IMR-90 (cell line): Measurements from ENCODE around the gene RDH16. TPM values are rescaled to one million over a fixed set of nuclear protein-coding genes. Genes with fewer than 3 reads are reported as not detected.

ENCODE experiments used
- ATAC-seq: fragments of 200-7000 bp; cut with Tn5 transposase; 2 replicates; pipeline ENCODE4 v1.9.1; 2020; ENCODE audit warnings: low read depth, mild to moderate bottlenecking, moderate library complexity
- BruUV-seq: library from RNA; stranded (reverse); fragments of 400-500 nt; replicated peaks from 2 replicates; lab custom pipeline; 2021; lab: Mats Ljungman, UMichigan
- CTCF ChIA-PET: fragments of 300-600 bp; formaldehyde crosslinking; extraction: SDS; loops from one replicate; lab custom pipeline; 2021; ENCODE audit warnings: antibody characterized with exemption; lab: Yijun Ruan, JAX
- POLR2A ChIA-PET: fragments of 300-600 bp; sonication (Branson Sonifier 250); formaldehyde crosslinking; loops from one replicate; lab custom pipeline; 2022; ENCODE audit warnings: antibody characterized with exemption; ENCODE audit not compliant: unreplicated experiment; lab: Charles Lee
- DNase-seq: peaks from one replicate; pipeline ENCODE4 v3.0.0; 2013
- H2AFZ ChIP-seq: replicated peaks from 2 replicates; pipeline ENCODE3; 2013; ENCODE audit warnings: low read length, mild to moderate bottlenecking; ENCODE audit not compliant: poor library complexity
- H2AK5ac ChIP-seq: 2 replicates; pipeline ENCODE4 v1.6.1; 2013; ENCODE audit warnings: low read depth, low read length, inconsistent platforms
- H2AK9ac ChIP-seq: replicated peaks from 2 replicates; pipeline ENCODE3; 2013; ENCODE audit warnings: mild to moderate bottlenecking, low read depth, low read length, moderate library complexity; ENCODE audit not compliant: poor library complexity
- H2BK120ac ChIP-seq: 2 replicates; pipeline ENCODE4 v1.6.1; 2013; ENCODE audit warnings: low read depth, low read length, inconsistent platforms
- H2BK15ac ChIP-seq: 3 replicates; pipeline ENCODE4 v1.6.1; 2013; ENCODE audit warnings: low read depth, low read length, inconsistent platforms
- H2BK20ac ChIP-seq: 2 replicates; pipeline ENCODE4 v1.6.1; 2013; ENCODE audit warnings: low read depth, mild to moderate bottlenecking, inconsistent platforms, low read length, moderate library complexity
- H2BK5ac ChIP-seq: 2 replicates; pipeline ENCODE4 v1.6.1; 2013; ENCODE audit warnings: mild to moderate bottlenecking, low read depth, low read length, inconsistent platforms; ENCODE audit not compliant: poor library complexity, severe bottlenecking
- H3K14ac ChIP-seq: replicated peaks from 2 replicates; pipeline ENCODE4 v1.6.1; 2013; ENCODE audit warnings: low read depth, low read length, inconsistent platforms
- H3K18ac ChIP-seq: 2 replicates; pipeline ENCODE4 v1.6.1; 2013; ENCODE audit warnings: low read depth, low read length, control low read depth
- H3K23ac ChIP-seq: 2 replicates; pipeline ENCODE4 v1.6.1; 2013; ENCODE audit warnings: low read depth, low read length, inconsistent platforms
- H3K27ac ChIP-seq: 2 replicates; pipeline ENCODE4 v1.5.1; 2013; ENCODE audit warnings: mild to moderate bottlenecking, control low read depth, low read length; ENCODE audit not compliant: insufficient read depth
- H3K27me3 ChIP-seq: 2 replicates; pipeline ENCODE4 v1.6.1; 2013; ENCODE audit warnings: low read length; ENCODE audit not compliant: control insufficient read depth, insufficient read depth
- H3K36me3 ChIP-seq: 2 replicates; pipeline ENCODE4 v1.6.1; 2013; ENCODE audit warnings: low read length, mixed read lengths; ENCODE audit not compliant: control insufficient read depth, insufficient read depth
- H3K4ac ChIP-seq: 2 replicates; pipeline ENCODE4 v1.6.1; 2013; ENCODE audit warnings: low read depth, low read length, inconsistent platforms
- H3K4me1 ChIP-seq: 2 replicates; pipeline ENCODE4 v1.6.1; 2013; ENCODE audit warnings: low read length, mixed read lengths; ENCODE audit not compliant: control insufficient read depth, insufficient read depth
- H3K4me2 ChIP-seq: 2 replicates; pipeline ENCODE4 v1.6.1; 2013; ENCODE audit warnings: low read depth, mild to moderate bottlenecking, control low read depth, low read length, moderate library complexity
- H3K4me3 ChIP-seq: 2 replicates; pipeline ENCODE4 v1.5.1; 2013; ENCODE audit warnings: low read depth, mild to moderate bottlenecking, control low read depth, low read length, moderate library complexity; ENCODE audit not compliant: insufficient read depth
- H3K56ac ChIP-seq: 2 replicates; pipeline ENCODE4 v1.6.1; 2013; ENCODE audit warnings: low read length, inconsistent platforms; ENCODE audit not compliant: insufficient read depth; ENCODE audit errors: extremely low read depth
- H3K79me1 ChIP-seq, 2 experiments: 2 replicates each; pipeline ENCODE4 v1.6.1; 2013; ENCODE audit warnings: low read length in 2 of 2, inconsistent platforms in 1 of 2, low read depth in 1 of 2
- H3K9ac ChIP-seq: 2 replicates; pipeline ENCODE4 v1.6.1; 2013; ENCODE audit warnings: low read depth, low read length, control low read depth
- H3K9me1 ChIP-seq: 2 replicates; pipeline ENCODE4 v1.6.1; 2013; ENCODE audit warnings: low read length, inconsistent platforms; ENCODE audit not compliant: insufficient read depth
- H3K9me3 ChIP-seq: 2 replicates; pipeline ENCODE4 v1.6.1; 2013; ENCODE audit warnings: low read length; ENCODE audit not compliant: control insufficient read depth, insufficient read depth
- H4K20me1 ChIP-seq: 2 replicates; pipeline ENCODE4 v1.6.1; 2013; ENCODE audit warnings: low read length, inconsistent platforms; ENCODE audit not compliant: insufficient read depth
- H4K5ac ChIP-seq: 2 replicates; pipeline ENCODE4 v1.6.1; 2013; ENCODE audit warnings: mild to moderate bottlenecking, low read depth, low read length, control low read depth
- H4K8ac ChIP-seq, 2 experiments: 2 replicates each; pipeline ENCODE4 v1.6.1; 2013; ENCODE audit warnings: low read depth in 2 of 2, low read length in 2 of 2, control low read depth in 1 of 2, inconsistent platforms in 1 of 2
- H4K91ac ChIP-seq: 2 replicates; pipeline ENCODE4 v1.6.1; 2013; ENCODE audit warnings: low read depth, low read length, inconsistent platforms; ENCODE audit not compliant: insufficient read depth
- CEBPB ChIP-seq: IDR thresholded peaks from 2 replicates; pipeline ENCODE4 v1.6.1; 2012; ENCODE audit warnings: low read depth, low read length, improper control_type of control experiment
- CHD1 ChIP-seq: IDR thresholded peaks from 2 replicates; pipeline ENCODE4 v1.6.1; 2012; ENCODE audit warnings: low read depth, low read length, improper control_type of control experiment
- MAFK ChIP-seq: IDR thresholded peaks from 2 replicates; pipeline ENCODE4 v1.6.1; 2012; ENCODE audit warnings: low read depth, low read length, improper control_type of control experiment
- NFE2L2 ChIP-seq: fragments of 150-350 bp; IDR thresholded peaks from 2 replicates; pipeline ENCODE4 v1.6.1; 2016; ENCODE audit warnings: low read depth, mild to moderate bottlenecking, low read length
- POLR2A ChIP-seq: IDR thresholded peaks from 2 replicates; pipeline ENCODE4 v1.6.1; 2012; ENCODE audit warnings: mild to moderate bottlenecking, low read depth, low read length
- WGBS, 2 experiments: methylation state at CpG; one replicate each; pipeline versions ENCODE4 v1.1.5 to v1.1.7; 2013; ENCODE audit warnings: missing lambda C conversion rate in 2 of 2; ENCODE audit not compliant: insufficient read length in 1 of 2; ENCODE audit errors: extremely low coverage in 2 of 2; 5-methylcytosine and 5-hydroxymethylcytosine counted together
- dilution Hi-C: fragments of 300-500 bp; cut with HindIII; formaldehyde crosslinking; loops from one replicate; pipeline ENCODE4 v1.14.3; 2018; ENCODE audit warnings: low sequenced_read_pairs; ENCODE audit not compliant: unreplicated experiment
- in situ Hi-C: fragments of 300-500 bp; cut with MboI; formaldehyde crosslinking; loops from 3 replicates; pipeline ENCODE4 v1.14.3; 2019; ENCODE audit warnings: low sequenced_read_pairs, inconsistent platforms, mixed read lengths
- intact Hi-C: fragments of 100-400 bp; cut with micrococcal nuclease; formaldehyde crosslinking; loops from 2 replicates; pipeline ENCODE4 v1.10.0; 2022
- polyA plus RNA-seq, 3 experiments: library from polyadenylated mRNA; depleted of rRNA; stranded (reverse); fragments of >200 nt; gene quantifications; 2 replicates each; pipeline ENCODE4 v1.2.3, GENCODE V29; 2012; ENCODE audit warnings: low replicate concordance in 1 of 3
- total RNA-seq: library from RNA; depleted of rRNA; stranded (reverse); fragments of >200 nt; gene quantifications from 2 replicates; pipeline ENCODE4 v1.2.3, GENCODE V29; 2012
- TF ChIP-seq, protein P1 (sequence below): fragments of 150-350 bp; IDR thresholded peaks from 2 replicates; pipeline ENCODE4 v1.6.1; 2017; ENCODE audit warnings: mild to moderate bottlenecking, antibody characterized with exemption, low read length, low read depth
- TF ChIP-seq, protein P2 (sequence below): fragments of 150-350 bp; IDR thresholded peaks from 2 replicates; pipeline ENCODE4 v1.6.1; 2016; ENCODE audit warnings: low read depth, mild to moderate bottlenecking, low read length, moderate library complexity, borderline replicate concordance

RDH16 gene
- total and polyA plus RNA-seq, 2 of the 4 experiments (the other 2 are of a cell fraction), result not detected

DNA sequence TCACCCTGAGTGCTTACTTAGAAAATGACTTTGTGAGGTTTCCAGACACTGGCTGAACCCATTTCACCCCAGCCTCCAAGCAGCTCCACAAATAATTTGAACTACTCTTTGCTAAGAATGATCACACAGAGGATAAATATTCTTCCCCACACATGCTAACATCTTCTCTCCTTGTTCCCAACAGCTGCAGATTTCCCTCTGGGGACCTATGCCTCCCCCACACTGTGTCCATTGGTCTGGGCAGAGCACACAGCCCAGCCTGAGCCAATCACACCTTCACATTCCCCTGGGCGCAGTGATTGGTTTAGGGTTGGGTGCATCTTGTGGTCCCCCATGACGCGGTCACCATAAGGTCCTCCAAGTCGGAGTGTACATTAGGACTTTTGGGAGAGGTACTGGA, 30.1 kb downstream of the RDH16 start:
- dilution Hi-C loops, result no loop called here
- H2BK120ac ChIP-seq, result no peak overlapping the region
- H2AK9ac ChIP-seq, result no peak overlapping the region
- no peak for TF ChIP-seq NFE2L2
- TF ChIP-seq CEBPB, result no peak
- TF ChIP-seq, protein P1, sequence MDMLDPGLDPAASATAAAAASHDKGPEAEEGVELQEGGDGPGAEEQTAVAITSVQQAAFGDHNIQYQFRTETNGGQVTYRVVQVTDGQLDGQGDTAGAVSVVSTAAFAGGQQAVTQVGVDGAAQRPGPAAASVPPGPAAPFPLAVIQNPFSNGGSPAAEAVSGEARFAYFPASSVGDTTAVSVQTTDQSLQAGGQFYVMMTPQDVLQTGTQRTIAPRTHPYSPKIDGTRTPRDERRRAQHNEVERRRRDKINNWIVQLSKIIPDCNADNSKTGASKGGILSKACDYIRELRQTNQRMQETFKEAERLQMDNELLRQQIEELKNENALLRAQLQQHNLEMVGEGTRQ, result no peak
- TF ChIP-seq, protein P2, sequence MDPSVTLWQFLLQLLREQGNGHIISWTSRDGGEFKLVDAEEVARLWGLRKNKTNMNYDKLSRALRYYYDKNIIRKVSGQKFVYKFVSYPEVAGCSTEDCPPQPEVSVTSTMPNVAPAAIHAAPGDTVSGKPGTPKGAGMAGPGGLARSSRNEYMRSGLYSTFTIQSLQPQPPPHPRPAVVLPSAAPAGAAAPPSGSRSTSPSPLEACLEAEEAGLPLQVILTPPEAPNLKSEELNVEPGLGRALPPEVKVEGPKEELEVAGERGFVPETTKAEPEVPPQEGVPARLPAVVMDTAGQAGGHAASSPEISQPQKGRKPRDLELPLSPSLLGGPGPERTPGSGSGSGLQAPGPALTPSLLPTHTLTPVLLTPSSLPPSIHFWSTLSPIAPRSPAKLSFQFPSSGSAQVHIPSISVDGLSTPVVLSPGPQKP, result no peak
- no peak for TF ChIP-seq CHD1
- TF ChIP-seq MAFK, result no peak
- no peak for TF ChIP-seq POLR2A
- H3K4me2 ChIP-seq, result no peak overlapping the region
- intact Hi-C loops, result no loop called here
- no peak overlapping the region for H4K8ac ChIP-seq
- DNase-seq (no peak), ATAC-seq (no peak)
- CTCF ChIA-PET, result no interaction called here
- in situ Hi-C loops, result no loop called here
- no peak overlapping the region for H4K5ac ChIP-seq
- H3K4me1 ChIP-seq, result no peaks in the 10 kb centered on the region; the same call in 1 of the 2 replicates
- H3K56ac ChIP-seq, result no peak overlapping the region
- H3K9me1 ChIP-seq, result 0 out of 2 replicates have a peak, but pooled peaks cover 3% of the 10 kb centered on the region
- no peaks in the 10 kb centered on the region for H3K36me3 ChIP-seq
- no CpG with 5 or more reads among the region's 4 CpGs for WGBS, 2 experiments
- H2BK15ac ChIP-seq, result no peak overlapping the region
- H3K79me1 ChIP-seq, result no peaks in the 10 kb centered on the region
- POLR2A ChIA-PET, result no interaction called here
- peaks cover 38% of the 10 kb centered on the region for H3K27me3 ChIP-seq
- H2BK20ac ChIP-seq, result no peak overlapping the region
- H3K14ac ChIP-seq, result no peak overlapping the region
- no peak overlapping the region for H2AFZ ChIP-seq
- no peak overlapping the region for H3K18ac ChIP-seq
- H2AK5ac ChIP-seq, result no peak overlapping the region
- no peak overlapping the region for H3K4ac ChIP-seq
- H2BK5ac ChIP-seq, result no peak overlapping the region
- H4K91ac ChIP-seq, result no peak overlapping the region
- H3K27ac ChIP-seq, result no peak overlapping the region
- H3K9ac ChIP-seq, result no peak overlapping the region
- no peaks in the 10 kb centered on the region for H3K9me3 ChIP-seq
- BruUV-seq, result no TSS peak
- no peak overlapping the region for H3K23ac ChIP-seq
- H4K20me1 ChIP-seq, result no peaks in the 10 kb centered on the region
- no peak overlapping the region for H3K4me3 ChIP-seq
